Fibroblast of lung (primary cell): ENCODE results near the gene MSX1.

Source experiments
- CTCF ChIP-seq, 2 donors: IDR thresholded peaks in 1 of 2; conservative IDR thresholded peaks in 1 of 2; 1 replicate in 1 of 2; 2 replicates in 1 of 2; pipeline ENCODE4 v1.5.1; 2011 to 2012; ENCODE audit warnings: low read length in 2 of 2, control low read depth in 1 of 2, inconsistent platforms in 1 of 2, low read depth in 1 of 2, mild to moderate bottlenecking in 1 of 2
- EZH2 ChIP-seq: IDR thresholded peaks from 2 replicates; pipeline ENCODE4 v1.5.1; 2012; ENCODE audit warnings: low read length, control low read depth, mild to moderate bottlenecking; ENCODE audit errors: missing control alignments

DNA sequence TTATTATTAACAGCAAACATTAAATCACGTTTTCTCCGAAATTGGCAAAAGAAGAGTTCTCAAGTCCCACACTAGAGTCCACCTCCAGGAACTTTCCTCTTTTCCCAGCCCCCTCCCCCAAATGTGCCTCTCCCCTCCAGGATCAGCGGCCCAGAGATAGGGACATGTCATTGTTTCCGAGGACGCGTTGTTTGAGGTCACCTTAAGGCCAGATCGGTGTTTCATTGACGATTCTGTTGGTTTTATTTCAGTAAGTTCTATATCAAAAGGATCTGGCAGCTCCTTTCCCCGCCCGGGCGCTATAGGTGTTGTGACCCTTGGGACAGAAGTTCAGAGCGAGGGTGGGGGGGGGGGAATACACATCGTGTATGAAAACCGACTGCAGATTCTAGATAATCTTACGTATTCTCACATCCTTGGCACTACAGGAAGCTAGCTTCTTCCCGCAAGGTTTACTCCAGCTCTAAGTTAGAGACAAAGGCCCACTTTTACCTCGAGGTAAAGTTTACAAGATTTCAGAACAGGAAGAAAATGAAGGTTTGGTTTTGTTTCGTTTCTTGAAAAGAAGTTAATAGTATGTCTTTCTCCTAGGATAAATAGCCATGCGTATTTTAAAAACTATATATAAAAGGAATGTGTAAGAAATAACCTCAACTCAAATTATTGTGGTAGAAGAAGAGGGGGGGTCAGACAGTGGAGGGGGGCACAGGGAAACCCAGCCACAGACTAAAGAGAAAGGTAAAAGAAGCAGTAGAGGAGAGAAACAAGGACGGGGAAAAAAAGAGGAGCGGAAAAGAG lies 739 bp upstream of the MSX1 start:
- TF ChIP-seq CTCF (conservative IDR thresholded peaks at IDR 0.05 in 1 of 2, IDR thresholded peaks at IDR 0.05 in 1 of 2; ENCODE audit: low read depth in 1 of 2, low read length in 2 of 2) (no peak), EZH2 (no peak)
